ENCODE measurements around the gene CPNE6. TPM values are rescaled to one million over a fixed set of nuclear protein-coding genes. Genes with fewer than 3 reads are reported as not detected.

The CPNE6 gene
- polyA plus RNA-seq, 1 donor (not counting 4 experiments of a cell fraction or from before 2014, with no cell fraction given), result not detected

GRCh38 chr14:24068711-24069410 is 2.5 kb upstream of the CPNE6 start:
- DNase-seq (ENCODE audit: low read depth, low spot score) (no peak), FAIRE-seq (no peak)
- no peaks in the 10 kb centered on the region for H3K36me3 ChIP-seq (ENCODE audit: control insufficient read depth in 2 of 2, extremely low read depth in 1 of 2, insufficient read depth in 2 of 2, low read length in 2 of 2)
- H3K4me3 ChIP-seq (ENCODE audit: control insufficient read depth in 2 of 3, extremely low read depth in 1 of 3, insufficient read depth in 2 of 3, low read depth in 1 of 3, low read length in 3 of 3), result no peak overlapping the region
- no peaks in the 10 kb centered on the region for H3K4me1 ChIP-seq (ENCODE audit: control insufficient read depth, extremely low read depth, insufficient read depth, low read length)
- dilution Hi-C loops (cut with MboI; ENCODE audit: extremely low pct_ligation_motif_present, low sequenced_read_pairs), result no loop called here
- no peak overlapping the region for H3K27ac ChIP-seq (ENCODE audit: control insufficient read depth, insufficient read depth, low read length)
- no peak for TF ChIP-seq EZH2 (IDR thresholded peaks at IDR 0.05; ENCODE audit: low read length)
- TF ChIP-seq, protein P1, sequence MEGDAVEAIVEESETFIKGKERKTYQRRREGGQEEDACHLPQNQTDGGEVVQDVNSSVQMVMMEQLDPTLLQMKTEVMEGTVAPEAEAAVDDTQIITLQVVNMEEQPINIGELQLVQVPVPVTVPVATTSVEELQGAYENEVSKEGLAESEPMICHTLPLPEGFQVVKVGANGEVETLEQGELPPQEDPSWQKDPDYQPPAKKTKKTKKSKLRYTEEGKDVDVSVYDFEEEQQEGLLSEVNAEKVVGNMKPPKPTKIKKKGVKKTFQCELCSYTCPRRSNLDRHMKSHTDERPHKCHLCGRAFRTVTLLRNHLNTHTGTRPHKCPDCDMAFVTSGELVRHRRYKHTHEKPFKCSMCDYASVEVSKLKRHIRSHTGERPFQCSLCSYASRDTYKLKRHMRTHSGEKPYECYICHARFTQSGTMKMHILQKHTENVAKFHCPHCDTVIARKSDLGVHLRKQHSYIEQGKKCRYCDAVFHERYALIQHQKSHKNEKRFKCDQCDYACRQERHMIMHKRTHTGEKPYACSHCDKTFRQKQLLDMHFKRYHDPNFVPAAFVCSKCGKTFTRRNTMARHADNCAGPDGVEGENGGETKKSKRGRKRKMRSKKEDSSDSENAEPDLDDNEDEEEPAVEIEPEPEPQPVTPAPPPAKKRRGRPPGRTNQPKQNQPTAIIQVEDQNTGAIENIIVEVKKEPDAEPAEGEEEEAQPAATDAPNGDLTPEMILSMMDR (optimal IDR thresholded peaks at IDR 0.05 in 1 of 3, IDR thresholded peaks at IDR 0.05 in 1 of 3, conservative IDR thresholded peaks at IDR 0.05 in 1 of 3; ENCODE audit: extremely low read depth in 1 of 3, insufficient read depth in 2 of 3, low read length in 3 of 3), result no peak
- H3K4me2 ChIP-seq (ENCODE audit: control insufficient read depth, extremely low read depth, insufficient read depth, low read depth, low read length), result no peak overlapping the region
- H3K27me3 ChIP-seq (ENCODE audit: control insufficient read depth, extremely low read depth, insufficient read depth, low read length), result peaks cover 29% of the 10 kb centered on the region
- no peak overlapping the region for H3K9ac ChIP-seq (ENCODE audit: control insufficient read depth, extremely low read depth, insufficient read depth, low read length)
- H4K20me1 ChIP-seq (ENCODE audit: control insufficient read depth, extremely low read depth, insufficient read depth, low read length), result no peaks in the 10 kb centered on the region
- H2AFZ ChIP-seq (ENCODE audit: control insufficient read depth, low read length), result no peak overlapping the region
- no peaks in the 10 kb centered on the region for H3K9me3 ChIP-seq (ENCODE audit: control insufficient read depth, low read depth, low read length)
- H3K79me2 ChIP-seq (ENCODE audit: control insufficient read depth, insufficient read depth, low read length), result no peaks in the 10 kb centered on the region
- no peaks in the 10 kb centered on the region for H3K9me1 ChIP-seq (ENCODE audit: control insufficient read depth, extremely low read depth, insufficient read depth, low read length)

DNA sequence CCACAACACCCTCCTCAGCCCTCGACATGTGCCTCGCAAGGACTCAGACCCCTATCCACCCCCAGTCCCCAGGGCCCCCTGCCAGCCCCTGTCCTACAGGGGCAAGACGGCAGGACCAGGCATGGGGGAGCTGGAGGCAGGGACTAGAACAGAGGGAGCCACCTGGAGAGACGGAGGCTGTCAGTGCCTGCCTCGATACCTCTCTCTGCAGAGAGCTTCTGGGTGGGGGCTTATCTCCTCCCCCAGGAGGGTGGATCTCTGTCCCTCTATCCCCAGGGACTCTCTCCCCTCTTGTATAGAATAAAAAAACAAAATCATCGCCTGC is 2.0 kb upstream of the CPNE6 start:
- Histone ChIP-seq H3K9me1 (ENCODE audit: control insufficient read depth, extremely low read depth, insufficient read depth, low read length) (no peaks in the 10 kb centered on the region), H3K4me3 (ENCODE audit: control insufficient read depth in 2 of 3, extremely low read depth in 1 of 3, insufficient read depth in 2 of 3, low read depth in 1 of 3, low read length in 3 of 3) (no peak overlapping the region), H3K4me1 (ENCODE audit: control insufficient read depth, extremely low read depth, insufficient read depth, low read length) (no peaks in the 10 kb centered on the region), H2AFZ (ENCODE audit: control insufficient read depth, low read length) (no peak overlapping the region), H3K9me3 (ENCODE audit: control insufficient read depth, low read depth, low read length) (no peaks in the 10 kb centered on the region), H3K27ac (ENCODE audit: control insufficient read depth, insufficient read depth, low read length) (no peak overlapping the region), H3K36me3 (ENCODE audit: control insufficient read depth in 2 of 2, extremely low read depth in 1 of 2, insufficient read depth in 2 of 2, low read length in 2 of 2) (no peaks in the 10 kb centered on the region), H3K79me2 (ENCODE audit: control insufficient read depth, insufficient read depth, low read length) (no peaks in the 10 kb centered on the region), H3K27me3 (ENCODE audit: control insufficient read depth, extremely low read depth, insufficient read depth, low read length) (peaks cover 32% of the 10 kb centered on the region), H3K4me2 (ENCODE audit: control insufficient read depth, extremely low read depth, insufficient read depth, low read depth, low read length) (no peak overlapping the region), H4K20me1 (ENCODE audit: control insufficient read depth, extremely low read depth, insufficient read depth, low read length) (no peaks in the 10 kb centered on the region), H3K9ac (ENCODE audit: control insufficient read depth, extremely low read depth, insufficient read depth, low read length) (no peak overlapping the region)
- dilution Hi-C loops (cut with MboI; ENCODE audit: extremely low pct_ligation_motif_present, low sequenced_read_pairs), result no loop called here
- DNase-seq (ENCODE audit: low read depth, low spot score) (no peak), FAIRE-seq (no peak)
- TF ChIP-seq, protein P1 (optimal IDR thresholded peaks at IDR 0.05 in 1 of 3, IDR thresholded peaks at IDR 0.05 in 1 of 3, conservative IDR thresholded peaks at IDR 0.05 in 1 of 3; ENCODE audit: extremely low read depth in 1 of 3, insufficient read depth in 2 of 3, low read length in 3 of 3), result no peak
- no peak for TF ChIP-seq EZH2 (IDR thresholded peaks at IDR 0.05; ENCODE audit: low read length)
